Spinal cord (tissue), 10 donors: Measurements from ENCODE around the gene POLR3G. TPM values are rescaled to one million over a fixed set of nuclear protein-coding genes. Genes with fewer than 3 reads are reported as not detected.

Experiments
- DNase-seq, 6 donors: peaks; one replicate each; pipeline versions ENCODE4 v3.0.0 to v3.0.0-alpha.2; 2013 to 2015; ENCODE audit warnings: low spot score in 6 of 6, low read depth in 4 of 6
- H3K27ac ChIP-seq: one replicate; pipeline ENCODE4 v1.5.1; 2013; ENCODE audit warnings: low read depth, low read length, control low read depth
- H3K27me3 ChIP-seq: one replicate; pipeline ENCODE4 v1.6.1; 2013; ENCODE audit warnings: low read length; ENCODE audit not compliant: control insufficient read depth, insufficient read depth
- H3K36me3 ChIP-seq: one replicate; pipeline ENCODE4 v1.6.1; 2013; ENCODE audit warnings: low read length; ENCODE audit not compliant: control insufficient read depth, insufficient read depth
- H3K4me1 ChIP-seq: one replicate; pipeline ENCODE4 v1.6.1; 2013; ENCODE audit warnings: low read length; ENCODE audit not compliant: control insufficient read depth, insufficient read depth
- H3K4me3 ChIP-seq: one replicate; pipeline ENCODE4 v1.5.1; 2013; ENCODE audit warnings: low read depth, low read length, control low read depth
- H3K9me3 ChIP-seq: one replicate; pipeline ENCODE4 v1.6.1; 2013; ENCODE audit warnings: low read length; ENCODE audit not compliant: control insufficient read depth, insufficient read depth
- WGBS: methylation state at CpG from one replicate; pipeline ENCODE4 v1.1.5; 2013; ENCODE audit warnings: missing lambda C conversion rate; ENCODE audit not compliant: insufficient coverage; 5-methylcytosine and 5-hydroxymethylcytosine counted together
- polyA plus RNA-seq, 2 donors: library from polyadenylated mRNA; unstranded; fragments of 120-200 nt; gene quantifications; one replicate each; pipeline ENCODE4 v1.2.1, GENCODE V29; 2013; ENCODE audit not compliant: insufficient read length in 2 of 2
- total RNA-seq, 2 donors: library from RNA; depleted of rRNA in 1 of 2; stranded (reverse); fragments of 120-200 nt in 1 of 2; fragments of >200 nt in 1 of 2; gene quantifications; one replicate each; pipeline versions ENCODE4 v1.2.3 to v1.2.4, GENCODE V29; 2013 to 2014
- donor health status: healthy.

The POLR3G gene
- total and polyA plus RNA-seq, 4 donors = 3.0 to 6.1 (median 4.2) TPM

DNA sequence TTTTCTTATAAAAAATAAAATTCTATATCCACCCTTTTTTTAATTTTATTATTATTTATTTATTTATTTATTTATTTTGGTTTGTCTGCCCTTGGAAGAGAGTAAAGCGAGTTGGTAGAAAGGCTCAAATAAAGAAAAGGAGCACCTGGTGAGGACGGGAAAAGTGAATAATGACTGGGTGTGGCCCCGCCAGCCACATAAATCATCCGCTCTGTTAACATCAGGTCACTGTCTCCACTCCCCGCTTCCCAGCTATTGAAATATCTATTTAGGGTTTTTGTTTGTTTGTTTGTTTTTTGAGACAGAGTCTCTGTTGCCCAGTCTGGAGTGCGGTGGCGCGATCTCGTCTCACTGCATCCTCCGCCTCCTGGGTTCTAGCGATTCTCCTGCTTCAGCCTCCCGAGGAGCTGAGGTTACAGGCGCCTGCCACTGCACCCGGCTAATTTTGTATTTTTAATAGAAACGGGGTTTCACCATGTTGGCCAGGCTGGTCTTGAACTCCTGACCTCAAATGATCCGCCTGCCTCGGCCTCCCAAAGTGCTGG, 844 bp downstream of the POLR3G start:
- no peak overlapping the region for H3K27ac ChIP-seq
- DNase-seq = peak in 1 of 6 donors; percentile 2
- H3K4me1 ChIP-seq = peaks cover 15% of the 10 kb centered on the region
- 38% methylated on average over 7 of the region's 17 CpGs for WGBS
- peak overlapping the region; percentile 97 for H3K4me3 ChIP-seq
- H3K36me3 ChIP-seq = peaks cover 2% of the 10 kb centered on the region
- no peaks in the 10 kb centered on the region for H3K9me3 ChIP-seq
- no peaks in the 10 kb centered on the region for H3K27me3 ChIP-seq

DNA sequence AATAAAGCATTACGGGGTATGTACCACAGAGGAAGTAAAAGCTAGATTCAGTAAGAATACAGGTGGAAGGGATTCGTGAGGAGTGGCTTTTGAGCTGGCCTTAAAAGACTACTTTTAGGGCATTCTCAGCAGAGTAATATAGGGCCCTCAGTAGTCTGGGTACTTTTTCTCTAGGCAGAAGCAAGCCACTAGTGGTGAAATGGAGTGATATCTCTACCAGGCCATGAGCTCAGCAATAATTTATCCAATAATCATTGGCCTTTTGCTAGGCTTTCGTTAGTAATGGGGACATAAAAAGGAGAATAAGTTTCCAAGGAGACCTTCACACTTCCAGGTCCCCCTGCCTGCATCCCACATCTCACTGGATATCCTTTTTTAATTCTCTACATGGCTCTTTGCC, 1.7 kb downstream of the POLR3G start:
- peaks cover 15% of the 10 kb centered on the region for H3K4me1 ChIP-seq
- no peaks in the 10 kb centered on the region for H3K9me3 ChIP-seq
- no peaks in the 10 kb centered on the region for H3K27me3 ChIP-seq
- H3K4me3 ChIP-seq = no peak overlapping the region
- H3K27ac ChIP-seq = no peak overlapping the region
- 100% methylated on average over 2 of the region's 3 CpGs for WGBS
- DNase-seq = no peak
- H3K36me3 ChIP-seq = no peaks in the 10 kb centered on the region

DNA sequence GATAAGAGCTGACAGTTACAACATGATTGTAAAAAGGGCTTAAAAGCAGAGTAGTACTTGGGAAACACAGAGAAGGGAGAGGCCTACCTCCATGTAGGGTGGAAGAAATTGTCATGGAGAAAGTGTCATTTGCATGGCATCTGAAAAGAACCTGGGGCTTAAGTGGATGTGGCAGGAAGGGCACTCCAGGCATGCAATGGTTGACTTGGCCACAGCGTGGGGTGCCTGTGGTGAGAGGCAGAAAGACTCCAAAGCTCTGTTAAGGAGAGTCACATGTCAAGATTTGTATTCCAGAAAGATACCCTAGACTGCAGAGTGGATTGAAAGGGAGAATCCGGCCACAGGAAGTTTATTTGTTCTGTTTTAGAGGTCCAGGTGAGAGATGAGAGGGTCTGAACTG, 2.4 kb downstream of the POLR3G start:
- WGBS = 33% methylated on average over 2 of the region's 2 CpGs
- Histone ChIP-seq H3K36me3 (no peaks in the 10 kb centered on the region), H3K27me3 (no peaks in the 10 kb centered on the region), H3K4me1 (peaks cover 15% of the 10 kb centered on the region), H3K9me3 (no peaks in the 10 kb centered on the region), H3K27ac (no peak overlapping the region), H3K4me3 (no peak overlapping the region)
- DNase-seq = no peak

DNA sequence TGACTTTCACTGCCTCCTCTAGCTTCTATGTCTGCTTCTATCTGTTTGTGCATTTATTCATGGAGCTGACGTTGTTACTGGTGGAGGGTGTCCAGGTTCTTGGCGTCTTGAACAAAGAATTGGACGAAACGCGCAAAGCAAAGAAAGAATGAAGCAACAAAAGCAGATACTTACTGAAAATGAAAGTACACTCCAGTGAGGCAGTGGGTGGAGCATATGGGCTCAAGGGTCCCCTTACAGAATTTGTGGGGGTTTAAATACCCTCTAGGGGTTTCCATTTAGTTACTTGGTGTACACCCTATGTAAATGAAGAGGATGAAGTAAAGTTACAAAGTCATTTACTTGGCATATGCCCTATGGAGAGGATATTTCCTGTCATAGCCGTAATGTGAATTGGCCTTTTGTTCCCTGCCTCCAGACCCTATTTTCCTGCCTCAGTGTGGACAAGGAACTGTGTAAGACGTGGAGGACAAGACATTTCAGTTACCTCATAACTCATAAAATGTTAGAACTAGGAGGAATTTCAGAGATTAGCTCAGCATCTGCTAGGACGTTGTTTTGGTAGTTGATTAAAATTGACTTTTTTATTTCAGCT, 3.1 kb downstream of the POLR3G start:
- no peak overlapping the region for H3K27ac ChIP-seq
- H3K4me3 ChIP-seq = no peak overlapping the region
- peaks cover 15% of the 10 kb centered on the region for H3K4me1 ChIP-seq
- H3K27me3 ChIP-seq = no peaks in the 10 kb centered on the region
- WGBS = 80% methylated on average over 1 of the region's 8 CpGs
- DNase-seq = no peak
- H3K9me3 ChIP-seq = no peaks in the 10 kb centered on the region
- H3K36me3 ChIP-seq = no peaks in the 10 kb centered on the region

DNA sequence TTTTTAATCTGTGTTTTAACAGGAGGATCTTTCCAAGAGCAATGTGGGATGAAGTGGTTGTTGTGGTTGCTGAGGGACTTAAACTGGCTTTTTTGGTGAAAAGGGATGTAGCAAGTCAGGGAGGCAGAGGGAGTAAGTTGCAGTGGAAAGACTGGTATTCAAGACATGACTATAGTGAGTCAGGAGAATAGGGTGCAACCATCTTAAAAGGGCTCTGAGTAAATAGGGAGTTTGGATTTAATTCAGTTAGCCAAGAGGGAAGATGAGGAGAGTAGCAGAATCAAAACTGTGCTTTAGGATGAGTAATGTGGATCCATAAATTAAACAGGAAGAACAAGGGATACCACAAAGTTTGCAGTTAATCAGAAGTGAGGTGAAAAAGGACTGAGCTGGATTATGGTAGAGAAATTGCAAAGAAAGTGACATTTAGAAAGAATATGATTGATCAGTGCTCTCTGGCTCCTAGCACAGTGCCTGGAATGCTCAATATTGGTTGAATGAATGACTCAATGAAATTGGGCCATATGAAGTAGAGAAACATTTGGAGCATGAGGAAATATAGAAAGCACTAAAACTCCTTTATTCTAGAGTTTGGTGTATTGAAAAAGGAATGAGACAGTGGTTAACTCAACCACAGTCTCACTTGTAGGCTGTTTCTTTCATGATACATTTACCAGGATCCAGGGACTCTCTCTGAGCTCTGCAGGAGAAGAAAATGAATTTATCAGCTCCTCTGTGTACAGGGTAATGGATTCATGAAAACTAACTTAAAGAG, 5.1 kb downstream of the POLR3G start:
- H3K4me3 ChIP-seq = no peak overlapping the region
- DNase-seq = no peak
- no peak overlapping the region for H3K27ac ChIP-seq
- H3K9me3 ChIP-seq = no peaks in the 10 kb centered on the region
- peaks cover 5% of the 10 kb centered on the region for H3K4me1 ChIP-seq
- H3K27me3 ChIP-seq = no peaks in the 10 kb centered on the region
- no peaks in the 10 kb centered on the region for H3K36me3 ChIP-seq

DNA sequence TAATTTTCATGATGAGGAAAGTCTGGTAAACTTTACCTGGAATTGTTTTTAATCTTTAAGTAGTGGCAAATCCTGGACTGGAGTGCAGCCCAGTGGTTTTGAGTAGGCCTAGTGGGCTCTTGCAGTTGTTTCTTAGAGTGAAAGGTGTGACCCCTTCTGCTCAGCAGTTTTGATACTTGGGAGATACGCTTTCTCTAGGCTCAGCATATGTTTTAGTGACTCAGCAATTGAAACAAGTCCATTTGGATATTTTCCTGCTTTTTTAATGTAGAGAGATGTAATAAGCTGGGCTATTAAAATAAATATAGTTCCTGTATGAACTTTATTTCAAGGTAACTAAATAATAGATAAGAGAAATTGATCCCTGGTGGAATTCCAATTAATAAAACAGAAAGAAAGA, 6.0 kb downstream of the POLR3G start:
- Histone ChIP-seq H3K27me3 (no peaks in the 10 kb centered on the region), H3K27ac (no peak overlapping the region), H3K4me3 (no peak overlapping the region), H3K9me3 (no peaks in the 10 kb centered on the region), H3K4me1 (peaks cover 1% of the 10 kb centered on the region), H3K36me3 (no peaks in the 10 kb centered on the region)
- whole genome bisulfite sequencing = no CpG with 5 or more reads among the region's 1 CpG
- no peak for DNase-seq

DNA sequence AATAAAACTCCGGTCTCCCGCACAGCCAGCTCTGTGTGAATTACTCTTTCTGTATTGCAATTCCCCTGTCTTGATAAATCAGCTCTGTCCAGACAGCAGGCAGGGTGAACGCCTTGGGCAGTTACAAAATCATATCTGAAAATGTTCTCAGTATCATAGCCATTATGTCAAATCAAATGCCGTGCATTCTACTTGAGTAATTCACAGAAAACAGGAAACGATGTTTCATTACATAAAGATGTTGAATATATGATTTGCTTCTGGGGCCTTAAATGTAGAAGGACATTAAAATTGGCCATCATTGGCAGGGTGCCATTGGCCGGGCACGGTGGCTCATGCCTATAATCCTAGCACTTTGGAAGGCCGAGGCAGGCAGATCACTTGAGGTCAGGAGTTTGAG, 8.5 kb downstream of the POLR3G start:
- Histone ChIP-seq H3K4me1 (no peaks in the 10 kb centered on the region), H3K27me3 (no peaks in the 10 kb centered on the region), H3K4me3 (no peak overlapping the region), H3K27ac (no peak overlapping the region), H3K36me3 (no peaks in the 10 kb centered on the region), H3K9me3 (no peaks in the 10 kb centered on the region)
- 94% methylated on average over 5 of the region's 8 CpGs for WGBS
- no peak for DNase-seq

DNA sequence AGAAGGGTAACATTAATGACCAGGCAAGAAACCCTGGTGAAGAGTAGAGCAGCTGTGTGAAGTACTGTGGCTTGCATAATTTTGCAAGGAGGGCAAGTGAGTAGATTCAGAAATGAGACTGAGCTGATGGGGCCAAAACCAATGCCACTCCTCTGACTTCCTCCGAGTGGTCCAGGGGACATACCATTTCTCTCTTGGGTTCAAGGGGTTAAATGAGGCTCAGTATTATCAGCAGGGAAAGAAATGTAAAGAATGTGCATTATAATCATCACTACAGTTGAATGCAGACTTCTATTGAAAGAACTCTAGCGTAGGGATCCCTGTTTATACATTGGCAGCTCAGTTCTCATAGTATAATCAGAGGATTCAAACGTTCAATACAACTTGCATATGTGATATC, 9.9 kb downstream of the POLR3G start:
- no peak overlapping the region for H3K27ac ChIP-seq

DNA sequence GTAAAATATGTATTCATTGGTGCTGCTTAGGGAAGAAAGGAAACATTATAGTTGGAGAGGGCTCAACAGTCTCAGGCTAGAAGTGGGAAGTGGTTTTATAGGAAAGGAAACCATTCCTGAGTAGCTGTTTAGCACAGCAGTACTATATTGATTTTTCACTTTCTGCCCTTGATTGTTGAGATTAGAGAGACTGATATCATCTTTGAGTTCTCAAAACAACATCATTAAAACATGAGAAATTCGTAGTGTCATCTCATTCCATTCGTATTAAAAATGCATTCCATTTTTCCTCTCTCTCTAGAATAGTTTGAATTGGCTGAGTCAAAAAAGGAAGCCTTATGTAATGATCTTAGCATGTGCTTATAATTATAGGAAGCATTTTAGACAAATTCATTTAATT, 14.1 kb downstream of the POLR3G start:
- DNase-seq = no peak
- no peak overlapping the region for H3K27ac ChIP-seq
- no peaks in the 10 kb centered on the region for H3K4me1 ChIP-seq
- no peaks in the 10 kb centered on the region for H3K36me3 ChIP-seq
- no CpG with 5 or more reads among the region's 2 CpGs for WGBS
- no peak overlapping the region for H3K4me3 ChIP-seq
- no peaks in the 10 kb centered on the region for H3K9me3 ChIP-seq
- no peaks in the 10 kb centered on the region for H3K27me3 ChIP-seq

More for the DNA sequence above, 9.9 kb downstream of the POLR3G start:
- H3K27me3 ChIP-seq = no peaks in the 10 kb centered on the region
- H3K9me3 ChIP-seq = no peaks in the 10 kb centered on the region
- H3K4me3 ChIP-seq = no peak overlapping the region
- no peak for DNase-seq
- H3K4me1 ChIP-seq = no peaks in the 10 kb centered on the region
- WGBS = no CpG with 5 or more reads among the region's 3 CpGs
- H3K36me3 ChIP-seq = no peaks in the 10 kb centered on the region

DNA sequence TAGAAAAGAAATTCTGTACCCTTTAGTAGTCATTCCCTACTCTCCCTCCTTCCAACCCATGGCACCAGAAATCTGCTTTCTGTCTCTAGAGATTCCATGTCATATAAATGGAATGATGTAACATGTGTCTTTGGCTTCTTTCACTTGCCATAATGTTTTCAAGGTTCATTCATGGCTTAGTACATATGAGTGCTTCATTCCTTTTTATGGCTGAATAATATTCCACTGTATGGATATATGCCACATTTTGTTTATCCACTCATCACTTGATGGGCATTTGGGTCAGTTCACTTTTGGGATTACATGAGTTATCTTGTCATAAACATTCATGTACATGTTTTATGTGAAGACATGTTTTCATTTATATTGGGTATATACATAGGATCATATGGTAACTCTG, 19.4 kb downstream of the POLR3G start:
- Histone ChIP-seq H3K9me3 (no peaks in the 10 kb centered on the region), H3K36me3 (no peaks in the 10 kb centered on the region), H3K4me1 (no peaks in the 10 kb centered on the region), H3K27ac (no peak overlapping the region), H3K27me3 (no peaks in the 10 kb centered on the region), H3K4me3 (no peak overlapping the region)
- DNase-seq = no peak
